HG03039 (cell line): ENCODE results near the gene TBRG4.

Experiments
- ATAC-seq: cut with Tn5 transposase; IDR thresholded peaks from one replicate; pipeline ENCODE4 v1.9.1; 2021; ENCODE audit warnings: mild to moderate bottlenecking, moderate library complexity; ENCODE audit not compliant: unreplicated experiment

TBRG4 gene

GRCh38 chr7:45145881-45146280 is 34.4 kb upstream of the TBRG4 start:
- no peak for ATAC-seq

GRCh38 chr7:45143616-45144015 is 32.1 kb upstream of the TBRG4 start:
- no peak for ATAC-seq

GRCh38 chr7:45140827-45141226 is 29.3 kb upstream of the TBRG4 start:
- ATAC-seq: no peak

- ATAC-seq: no peak
Measured at GRCh38 chr7:45138433-45139267, 27.2 kb upstream of the TBRG4 start.

- ATAC-seq: no peak
Measured at GRCh38 chr7:45136106-45137060, 24.9 kb upstream of the TBRG4 start.

GRCh38 chr7:45133877-45134276 is 22.4 kb upstream of the TBRG4 start:
- no peak for ATAC-seq

- no peak for ATAC-seq
Measured at GRCh38 chr7:45133352-45133751, 21.9 kb upstream of the TBRG4 start.

GRCh38 chr7:45132708-45133320 is 21.3 kb upstream of the TBRG4 start:
- ATAC-seq: no peak

- no peak for ATAC-seq
Measured at GRCh38 chr7:45131891-45132290, 20.4 kb upstream of the TBRG4 start.

GRCh38 chr7:45130910-45131309 is 19.4 kb upstream of the TBRG4 start:
- no peak for ATAC-seq

GRCh38 chr7:45129906-45130305 is 18.4 kb upstream of the TBRG4 start:
- no peak for ATAC-seq

GRCh38 chr7:45129181-45129800 is 17.8 kb upstream of the TBRG4 start:
- no peak for ATAC-seq

- ATAC-seq: no peak
Measured at GRCh38 chr7:45126920-45127319, 15.4 kb upstream of the TBRG4 start.

GRCh38 chr7:45126201-45126600 is 14.7 kb upstream of the TBRG4 start:
- ATAC-seq: no peak

- ATAC-seq: no peak
Measured at GRCh38 chr7:45125193-45125904, 13.9 kb upstream of the TBRG4 start.

- no peak for ATAC-seq
Measured at GRCh38 chr7:45123913-45124710, 12.6 kb upstream of the TBRG4 start.

- ATAC-seq: no peak
Measured at GRCh38 chr7:45122975-45123860, 11.7 kb upstream of the TBRG4 start.

GRCh38 chr7:45119550-45119949 is 8.1 kb upstream of the TBRG4 start:
- no peak for ATAC-seq
